NOMO-1 treated with DMSO at 0.1 percent for 48 hours (cell line): ENCODE measurements around the gene ACTA2.
A peak's percentile ranks its signal among the peaks of the same experiment; 100 is the strongest.

Source experiments
- DNase-seq: peaks from one replicate; lab custom pipeline; 2025; ENCODE audit not compliant: unreplicated experiment; lab: John Stamatoyannopoulos, UW

Gene ACTA2

GRCh38 chr10:88952647-88953111 is at the start of gene ACTA2:
TSS of gene ACTA2 (minus strand) at chr10:88952773. CDS start at chr10:88948930, 3,843 bp downstream.
- no peak for DNase-seq

- no peak for DNase-seq
Observed at GRCh38 chr10:89001729-89002072, 49.1 kb upstream of the ACTA2 start.

- DNase-seq: no peak
Observed at GRCh38 chr10:89001024-89001728, 48.6 kb upstream of the ACTA2 start.

DNA sequence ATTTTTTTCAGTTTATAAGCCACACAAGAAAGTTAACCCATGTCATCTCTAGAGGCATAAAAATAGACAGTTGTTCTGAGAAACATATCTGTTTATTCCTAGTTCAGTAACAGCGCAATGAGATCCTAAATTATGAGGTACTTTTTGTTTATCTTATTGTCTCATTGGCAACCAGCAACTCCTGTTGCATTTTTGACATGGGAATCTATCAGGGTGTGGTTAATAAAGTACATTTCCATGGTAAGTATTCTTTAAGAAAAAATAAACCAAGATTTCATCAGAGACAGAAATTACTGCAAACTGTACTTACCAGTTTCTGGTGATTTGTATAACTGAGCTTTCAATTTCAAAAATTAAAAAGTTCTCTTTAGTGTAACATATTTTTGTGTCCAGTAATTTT is 47.1 kb upstream of the ACTA2 start:
- DNase-seq: no peak

DNA sequence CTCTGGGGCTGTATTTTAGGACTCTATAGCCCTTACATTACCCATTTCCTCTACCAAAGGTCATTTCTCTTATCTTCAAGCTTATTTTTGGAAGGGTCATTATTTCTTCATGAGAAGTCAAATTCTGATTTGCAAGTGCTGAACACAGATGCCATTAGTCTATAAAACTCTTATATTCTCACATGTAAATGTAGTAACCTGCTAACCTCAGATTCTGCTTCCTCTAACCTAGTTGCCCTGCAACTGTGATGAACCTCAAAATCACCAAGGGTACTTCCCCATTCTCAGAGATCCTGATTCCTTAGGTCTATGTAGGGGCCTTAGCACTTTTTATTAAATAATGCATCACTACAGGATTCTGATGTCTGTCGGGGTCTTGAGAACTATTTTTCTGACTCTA is 44.4 kb upstream of the ACTA2 start:
- DNase-seq: peak; percentile 94

DNA sequence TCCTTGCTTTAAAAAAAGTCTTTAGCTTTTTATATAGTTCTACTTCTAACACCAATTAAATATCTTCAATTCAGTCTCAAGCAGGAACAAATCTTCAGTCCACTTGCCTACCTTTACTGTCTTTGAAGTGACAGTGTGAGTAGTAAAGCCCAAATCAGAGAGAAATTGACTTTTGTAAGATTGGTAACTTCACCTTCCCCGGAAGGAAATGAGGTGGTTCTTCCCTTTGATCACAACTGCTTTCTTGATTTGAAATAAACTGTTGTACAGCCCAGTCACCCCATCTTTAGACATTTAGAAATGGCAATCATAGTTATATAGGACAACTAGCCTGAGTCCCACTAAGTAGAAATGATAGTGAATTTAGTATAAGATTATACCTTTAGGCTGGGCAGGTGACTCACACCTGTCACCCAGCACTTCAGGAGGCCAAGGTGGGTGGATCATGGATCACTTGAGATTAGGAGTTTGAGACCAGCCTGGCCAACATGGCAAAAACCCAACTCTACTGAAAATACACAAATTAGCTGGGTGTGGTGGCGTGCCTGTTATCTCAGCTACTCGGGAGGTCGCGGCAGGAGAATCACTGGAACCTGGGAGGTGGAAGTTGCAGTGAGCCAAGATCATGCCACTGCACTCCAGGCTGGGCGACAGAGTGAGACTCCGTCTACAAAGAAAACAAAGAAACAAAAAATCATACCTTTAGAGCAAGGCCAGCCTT is 42.7 kb upstream of the ACTA2 start:
- DNase-seq: no peak

DNA sequence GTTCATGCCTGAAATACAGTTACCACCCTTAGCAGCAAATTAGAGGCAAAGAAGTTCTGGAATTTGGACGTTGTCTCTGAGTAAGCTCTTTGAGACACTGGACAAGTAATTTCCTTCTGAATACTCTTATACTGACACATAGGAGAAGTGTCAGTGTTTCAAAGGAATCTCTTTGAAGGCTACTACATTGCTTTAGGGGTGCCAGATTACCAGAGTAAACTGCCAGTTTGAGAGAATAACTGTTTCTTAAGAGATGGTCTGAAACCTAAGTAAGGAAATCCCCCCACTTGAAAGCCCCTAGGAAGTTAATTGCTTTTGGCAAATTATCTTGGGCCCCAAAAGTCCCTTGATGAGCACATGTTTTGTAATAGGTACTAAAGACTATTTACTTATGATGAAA is 41.4 kb upstream of the ACTA2 start:
- no peak for DNase-seq

- DNase-seq: no peak
Observed at GRCh38 chr10:88992921-88993524, 40.5 kb upstream of the ACTA2 start.

DNA sequence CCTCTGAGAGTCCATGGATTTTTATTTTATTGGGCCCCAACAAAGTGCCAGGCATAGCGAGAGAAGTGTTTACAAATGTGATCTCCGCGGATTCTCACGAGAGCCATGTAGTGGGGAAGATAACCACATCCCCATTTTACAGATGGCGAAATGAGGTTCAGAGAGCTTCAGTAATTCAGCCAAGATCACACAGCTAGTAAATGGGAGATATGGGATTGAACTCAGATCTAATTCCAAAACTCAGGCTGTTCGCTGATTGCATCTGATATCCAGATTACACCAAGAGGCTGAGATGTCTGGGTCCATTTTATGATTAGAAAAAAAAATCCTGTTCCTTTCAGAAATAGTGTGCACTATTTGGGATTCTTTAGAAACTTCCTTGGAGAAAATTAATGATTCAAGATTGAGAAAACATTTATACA is 39.3 kb upstream of the ACTA2 start:
- DNase-seq: peak; percentile 54

DNA sequence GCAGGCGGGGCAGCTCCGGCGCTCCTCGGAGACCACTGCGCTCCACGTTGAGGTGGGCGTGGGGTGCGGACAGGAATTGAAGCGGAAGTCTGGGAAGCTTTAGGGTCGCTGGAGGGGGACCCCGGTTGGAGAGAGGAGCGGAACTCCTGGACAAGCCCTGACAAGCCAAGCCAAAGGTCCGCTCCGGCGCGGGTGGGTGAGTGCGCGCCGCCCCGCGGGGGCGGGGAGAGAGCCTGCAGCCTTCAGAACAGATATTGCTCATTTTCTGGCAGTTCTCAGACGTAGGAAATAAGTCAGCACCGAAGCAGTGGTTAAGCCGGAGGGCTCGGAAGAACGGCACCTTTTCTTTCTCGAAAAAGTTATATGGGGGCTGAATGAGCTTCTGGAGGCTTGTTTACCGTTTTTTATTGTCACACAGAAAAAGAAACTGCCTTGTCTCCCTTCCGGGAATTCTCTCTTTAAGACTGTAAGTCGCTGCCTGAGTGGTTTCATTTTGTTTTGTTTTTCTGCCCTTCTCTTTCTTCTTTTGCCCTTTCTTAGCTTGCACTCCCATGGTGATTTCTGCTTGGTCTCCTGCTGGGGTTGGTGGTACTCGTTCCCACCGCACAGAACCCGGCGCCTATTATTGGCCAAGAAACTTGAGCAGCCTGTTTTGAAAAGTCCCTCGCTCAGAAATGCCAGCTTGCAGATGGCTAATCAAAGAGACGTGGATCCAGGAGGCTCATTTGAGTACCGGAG is 38.8 kb upstream of the ACTA2 start:
- peak; percentile 54 for DNase-seq

- peak; percentile 76 for DNase-seq
Observed at GRCh38 chr10:88990384-88991160, 38.0 kb upstream of the ACTA2 start, which contains the start of gene FAS. TSS of gene FAS (plus strand) at chr10:88990798. CDS start at chr10:88990877, 79 bp downstream.

DNA sequence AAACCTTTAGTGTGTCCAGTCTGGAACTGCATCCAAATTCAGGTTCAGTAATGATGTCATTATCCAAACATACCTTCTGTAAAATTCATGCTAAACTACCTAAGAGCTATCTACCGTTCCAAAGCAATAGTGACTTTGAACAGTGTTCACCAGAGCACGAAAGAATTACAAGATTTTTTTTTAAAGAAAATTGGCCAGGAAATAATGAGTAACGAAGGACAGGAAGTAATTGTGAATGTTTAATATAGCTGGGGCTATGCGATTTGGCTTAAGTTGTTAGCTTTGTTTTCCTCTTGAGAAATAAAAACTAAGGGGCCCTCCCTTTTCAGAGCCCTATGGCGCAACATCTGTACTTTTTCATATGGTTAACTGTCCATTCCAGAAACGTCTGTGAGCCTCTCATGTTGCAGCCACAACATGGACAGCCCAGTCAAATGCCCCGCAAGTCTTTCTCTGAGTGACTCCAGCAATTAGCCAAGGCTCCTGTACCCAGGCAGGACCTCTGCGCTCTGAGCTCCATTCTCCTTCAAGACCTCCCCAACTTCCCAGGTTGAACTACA is 37.3 kb upstream of the ACTA2 start:
- DNase-seq: peak; percentile 84

DNA sequence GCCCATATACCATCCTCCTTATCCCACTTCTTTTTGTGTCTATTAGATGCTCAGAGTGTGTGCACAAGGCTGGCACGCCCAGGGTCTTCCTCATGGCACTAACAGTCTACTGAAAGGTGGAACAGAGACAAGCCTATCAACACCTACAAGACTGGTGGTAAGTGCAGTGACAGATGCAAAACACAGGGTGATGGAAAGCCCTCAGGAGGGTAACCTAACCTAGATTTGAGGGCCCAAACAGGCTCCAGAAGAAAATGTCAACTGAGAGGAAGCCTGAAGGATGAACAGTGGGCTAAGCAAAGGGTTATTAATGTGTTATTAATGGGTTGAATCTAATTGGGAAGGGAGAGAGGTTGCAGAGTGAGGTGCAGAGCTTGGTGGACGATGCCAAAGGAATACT is 36.9 kb upstream of the ACTA2 start:
- no peak for DNase-seq

DNA sequence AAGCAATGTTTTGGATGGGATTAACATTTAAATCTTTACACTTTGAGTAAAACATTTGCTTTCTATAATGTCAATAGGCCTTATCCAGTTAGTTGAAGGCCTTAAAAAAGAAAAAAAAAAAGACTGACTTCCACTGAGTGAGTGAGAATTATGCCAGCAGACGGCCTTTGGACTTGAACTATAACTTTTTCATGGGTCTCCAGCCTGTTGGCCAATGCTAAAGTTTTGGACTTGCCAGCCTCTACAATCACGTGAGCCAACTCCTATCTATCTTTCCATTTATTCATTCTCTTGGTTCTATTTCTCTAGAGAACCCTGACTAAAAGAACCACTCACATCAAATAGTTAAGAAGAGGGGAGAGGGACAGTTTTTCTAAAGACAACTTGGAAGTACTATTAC is 35.3 kb upstream of the ACTA2 start:
- DNase-seq: no peak

DNA sequence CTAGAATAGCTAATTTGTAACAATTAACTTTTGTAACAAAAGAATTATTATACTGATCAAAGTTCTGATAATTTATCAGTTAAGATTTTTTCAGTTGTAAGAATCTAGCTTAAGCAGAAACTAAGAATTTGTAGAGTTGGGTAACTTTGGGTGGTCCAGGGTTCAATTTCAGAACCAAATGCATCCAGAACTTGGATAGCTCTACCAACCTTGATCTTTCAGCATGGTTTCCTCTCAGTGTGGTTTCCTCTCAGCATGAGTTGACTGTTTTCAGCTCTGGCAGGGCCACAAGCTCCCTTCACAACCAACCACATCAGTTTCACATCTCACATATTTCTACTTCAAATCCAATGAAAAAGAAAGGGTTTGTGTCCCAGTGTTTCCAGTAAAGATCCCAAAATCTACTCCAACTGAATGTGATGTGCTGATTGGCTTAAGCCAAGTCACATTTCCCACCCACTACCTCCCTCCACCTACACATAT is 34.7 kb upstream of the ACTA2 start:
- DNase-seq: peak; percentile 51

DNA sequence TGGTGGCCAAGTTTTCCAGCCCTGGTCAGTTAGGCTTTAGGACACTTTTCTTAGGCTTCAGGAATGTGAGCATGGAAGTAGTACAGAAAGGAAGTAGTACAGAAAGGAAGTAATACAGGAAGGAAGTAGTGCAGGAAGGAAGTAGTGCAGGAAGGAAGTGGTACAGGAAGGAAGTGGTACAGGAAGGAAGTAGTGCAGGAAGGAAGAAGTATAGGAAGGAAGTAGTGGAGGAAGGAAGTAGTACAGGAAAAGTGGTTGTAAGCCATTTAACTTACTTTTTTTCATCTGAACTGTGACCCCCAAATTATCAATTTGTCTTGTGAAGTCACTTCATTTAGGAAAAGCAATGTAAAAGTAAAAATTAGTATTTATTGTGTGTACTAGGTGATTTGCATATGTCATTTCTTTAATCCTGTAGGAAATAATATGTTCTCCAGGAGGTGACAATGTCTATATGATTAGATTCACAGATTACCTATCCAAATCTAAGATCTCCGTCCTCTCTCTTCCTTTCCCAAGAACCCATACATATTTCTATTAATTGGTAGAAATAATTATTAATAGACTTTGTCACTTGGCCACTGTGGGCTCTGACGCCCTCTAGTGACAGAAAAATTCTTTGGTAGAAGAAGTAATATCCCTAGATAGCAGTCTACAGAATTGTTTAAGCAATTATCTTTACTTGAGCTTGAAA is 34.1 kb upstream of the ACTA2 start:
- DNase-seq: no peak

- no peak for DNase-seq
Observed at GRCh38 chr10:88984525-88984924, 32.0 kb upstream of the ACTA2 start.

GRCh38 chr10:88983939-88984338 is 31.4 kb upstream of the ACTA2 start:
- no peak for DNase-seq

- no peak for DNase-seq
Observed at GRCh38 chr10:88983206-88983605, 30.6 kb upstream of the ACTA2 start.

DNA sequence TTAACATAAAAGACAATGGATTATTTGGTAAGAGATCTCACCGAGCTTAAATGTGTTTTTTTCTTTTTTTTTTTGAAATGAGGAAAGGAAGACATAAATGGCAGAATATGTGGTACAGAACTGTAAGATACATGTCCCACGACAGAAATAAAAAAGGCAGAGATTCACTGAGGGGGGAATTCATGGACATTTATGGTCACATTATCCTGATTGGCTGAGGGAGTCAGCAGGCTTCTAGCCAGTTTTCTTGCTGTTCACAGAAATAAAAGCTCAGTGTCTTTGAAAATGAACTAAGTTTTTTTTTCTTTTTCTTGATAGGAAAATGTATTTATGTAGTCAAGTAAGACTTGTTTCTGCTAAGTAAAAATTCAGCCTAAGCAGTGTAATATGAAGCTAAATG is 29.8 kb upstream of the ACTA2 start:
- DNase-seq: no peak
